Kidney (tissue), 14 donors: ENCODE results near the gene BSN. TPM values are rescaled to one million over a fixed set of nuclear protein-coding genes. Genes with fewer than 3 reads are reported as not detected.

Source experiments
- DNase-seq, 5 donors: peaks; one replicate each; pipeline ENCODE4 v3.0.0-alpha.2; 2013 to 2020
- FAIRE-seq: peaks from 2 replicates; lab custom pipeline; 2012; peaks lifted over from hg19 to GRCh38; lab: Jason Lieb, UNC
- H3K27ac ChIP-seq, 2 donors: one replicate each; pipeline ENCODE4 v1.7.0; 2013; ENCODE audit warnings: low read depth in 2 of 2, low read length in 2 of 2, inconsistent platforms in 1 of 2
- H3K27me3 ChIP-seq: one replicate; pipeline ENCODE4 v1.7.1; 2013; ENCODE audit warnings: low read length, inconsistent platforms; ENCODE audit not compliant: control insufficient read depth, insufficient read depth
- H3K36me3 ChIP-seq, 3 donors: one replicate each; pipeline versions ENCODE4 v1.7.0 to v1.7.1; 2013; ENCODE audit warnings: low read length in 3 of 3, control low read depth in 1 of 3, inconsistent platforms in 1 of 3; ENCODE audit not compliant: insufficient read depth in 3 of 3, control insufficient read depth in 2 of 3
- H3K4me1 ChIP-seq, 3 donors: one replicate each; pipeline versions ENCODE4 v1.7.0 to v1.7.1; 2013; ENCODE audit warnings: low read length in 3 of 3, inconsistent platforms in 1 of 3, low read depth in 1 of 3; ENCODE audit not compliant: control insufficient read depth in 2 of 3, insufficient read depth in 2 of 3
- H3K4me3 ChIP-seq, 3 donors: one replicate each; pipeline versions ENCODE4 v1.7.0 to v1.8.1; 2013; ENCODE audit warnings: low read length in 3 of 3, control low read depth in 1 of 3, inconsistent platforms in 1 of 3
- H3K9ac ChIP-seq, 3 donors: one replicate each; pipeline versions ENCODE4 v1.7.0 to v1.7.1; 2013; ENCODE audit warnings: low read length in 3 of 3, control low read depth in 1 of 3, inconsistent platforms in 1 of 3
- H3K9me3 ChIP-seq, 3 donors: one replicate each; pipeline versions ENCODE4 v1.7.0 to v1.7.1; 2013; ENCODE audit warnings: low read length in 3 of 3, control low read depth in 1 of 3, inconsistent platforms in 1 of 3; ENCODE audit not compliant: control insufficient read depth in 2 of 3, insufficient read depth in 1 of 3
- CTCF ChIP-seq: IDR thresholded peaks from 3 replicates; pipeline ENCODE4 v1.5.1; 2012; ENCODE audit warnings: mild to moderate bottlenecking, moderate library complexity, borderline replicate concordance; ENCODE audit not compliant: insufficient read depth; ENCODE audit errors: extremely low read depth
- intact Hi-C: fragments of 100-400 bp; cut with DNase I; formaldehyde crosslinking; loops from one replicate; pipeline ENCODE4 v1.11.1; 2022
- polyA plus RNA-seq: library from polyadenylated mRNA; stranded (reverse); fragments of 350-450 nt; fragmentation: Illumina TruSeq; extraction: RNeasy Lipid Tissue Mini Kit (QIAGEN cat#74804); gene quantifications from one replicate; pipeline ENCODE4 v1.2.3, GENCODE V29; 2014; ENCODE audit warnings: low read depth, low replicate concordance; ENCODE audit not compliant: insufficient read depth
- total RNA-seq: library from RNA; stranded (reverse); fragmentation: NEBNext Ultra II Directional; extraction: Animal tissue kit (Norgen Biotek cat#: 25700); gene quantifications from one replicate; pipeline ENCODE4 v1.2.1, GENCODE V29; 2021
- donor health status: control.
- donor health status: control.
- donor health status: control.
- donor health status: control.
- donor health status: control.
- donor health status: DM: yes; HTN: yes; CAD: no.
- donor health status: Normal renal cell carcinoma (clear cell type).

Gene BSN
- total and polyA plus RNA-seq, 2 donors from 2014 or later = 0.11 to 1.3 TPM

GRCh38 chr3:49536875-49537533 lies 17.3 kb upstream of the BSN start:
- no peak for TF ChIP-seq CTCF
- no peak for DNase-seq
- H3K27me3 ChIP-seq = no peaks in the 10 kb centered on the region
- intact Hi-C loops = no loop called here
- H3K4me3 ChIP-seq = no peak overlapping the region
- FAIRE-seq = no peak
- peaks cover 0 to 4% (median under 1%) of the 10 kb centered on the region in 3 donors for H3K36me3 ChIP-seq
- H3K9ac ChIP-seq = no peak overlapping the region
- H3K27ac ChIP-seq = peak overlapping the region in 1 of 2 donors; percentile 1
- H3K4me1 ChIP-seq = peaks cover 0 to 21% (median 15%) of the 10 kb centered on the region in 3 donors
- H3K9me3 ChIP-seq = no peaks in the 10 kb centered on the region

GRCh38 chr3:49539659-49540560 lies 14.4 kb upstream of the BSN start:
- intact Hi-C loops = loop anchor here (10.0 kb wide), 1 partner anchor 125 kb away; no protein-coding TSS in a partner anchor
- Histone ChIP-seq H3K4me1 (peaks cover 0 to 21% (median 15%) of the 10 kb centered on the region in 3 donors), H3K27me3 (no peaks in the 10 kb centered on the region), H3K27ac (peak overlapping the region; percentile 59 to 73), H3K9ac (peak overlapping the region in 2 of 3 donors; percentile 66 to 72), H3K9me3 (no peaks in the 10 kb centered on the region), H3K4me3 (peak overlapping the region; percentile 61 to 66 (median 62)), H3K36me3 (no peaks in the 10 kb centered on the region)
- TF ChIP-seq CTCF = peak; percentile 91
- DNase-seq = peak; percentile 95 to 98 (median 97)
- FAIRE-seq = peak; percentile 21

- DNase-seq = no peak
- TF ChIP-seq CTCF = no peak
- Histone ChIP-seq H3K27ac (no peak overlapping the region), H3K36me3 (no peaks in the 10 kb centered on the region), H3K27me3 (no peaks in the 10 kb centered on the region), H3K9ac (no peak overlapping the region), H3K4me3 (no peak overlapping the region), H3K9me3 (no peaks in the 10 kb centered on the region), H3K4me1 (peaks cover 0 to 11% (median 0%) of the 10 kb centered on the region in 3 donors)
- no peak for FAIRE-seq
- intact Hi-C loops = no loop called here
Measured at GRCh38 chr3:49552087-49552486, 2.2 kb upstream of the BSN start.
